NT2/D1 (cell line): ENCODE measurements around the gene MIPEP.

Experiments used
- DNase-seq: peaks from one replicate; pipeline ENCODE4 v3.0.0-alpha.2; 2011; ENCODE audit warnings: low read depth, low spot score
- H3K27me3 ChIP-seq: 2 replicates; pipeline ENCODE4 v1.6.0; 2011; ENCODE audit warnings: mild to moderate bottlenecking; ENCODE audit not compliant: insufficient read length, insufficient read depth
- H3K36me3 ChIP-seq: 2 replicates; pipeline ENCODE4 v1.6.1; 2011; ENCODE audit warnings: mild to moderate bottlenecking, low read length, mixed read lengths; ENCODE audit not compliant: insufficient read depth, insufficient read length
- H3K4me1 ChIP-seq: 2 replicates; pipeline ENCODE4 v1.5.1; 2011; ENCODE audit not compliant: insufficient read depth, insufficient read length
- H3K4me3 ChIP-seq: 2 replicates; pipeline ENCODE4 v1.5.1; 2011; ENCODE audit warnings: low read depth; ENCODE audit not compliant: insufficient read length
- H3K9ac ChIP-seq: 2 replicates; pipeline ENCODE4 v1.6.0; 2011; ENCODE audit warnings: low read depth; ENCODE audit not compliant: insufficient read length
- H3K9me3 ChIP-seq: 2 replicates; pipeline ENCODE4 v1.5.1; 2011; ENCODE audit warnings: mild to moderate bottlenecking, low read length; ENCODE audit not compliant: insufficient read depth
- SUZ12 ChIP-seq: IDR thresholded peaks from 2 replicates; pipeline ENCODE4 v1.6.1; 2011; ENCODE audit not compliant: insufficient read length, insufficient read depth; ENCODE audit errors: extremely low read depth
- YY1 ChIP-seq: IDR thresholded peaks from 2 replicates; pipeline ENCODE4 v1.6.1; 2011; ENCODE audit not compliant: insufficient read length, insufficient read depth
- ZNF274 ChIP-seq: IDR thresholded peaks from 2 replicates; pipeline ENCODE4 v1.6.1; 2011; ENCODE audit warnings: mild to moderate bottlenecking, low read depth, low read length

Gene MIPEP

GRCh38 chr13:23740002-23740401 is 149.2 kb downstream of the MIPEP start:
- Histone ChIP-seq H3K9ac (no peak overlapping the region), H3K4me1 (no peaks in the 10 kb centered on the region), H3K9me3 (no peaks in the 10 kb centered on the region), H3K27me3 (no peaks in the 10 kb centered on the region), H3K36me3 (no peaks in the 10 kb centered on the region), H3K4me3 (no peak overlapping the region)
- no peak for DNase-seq
- TF ChIP-seq YY1 (no peak), SUZ12 (no peak), ZNF274 (no peak)

GRCh38 chr13:23739596-23739995 is 149.6 kb downstream of the MIPEP start:
- H3K36me3 ChIP-seq, result no peaks in the 10 kb centered on the region
- H3K4me3 ChIP-seq, result no peak overlapping the region
- H3K9me3 ChIP-seq, result no peaks in the 10 kb centered on the region
- H3K27me3 ChIP-seq, result no peaks in the 10 kb centered on the region
- no peak for DNase-seq
- H3K9ac ChIP-seq, result no peak overlapping the region
- no peak for TF ChIP-seq YY1
- no peak for TF ChIP-seq SUZ12
- TF ChIP-seq ZNF274, result no peak
- H3K4me1 ChIP-seq, result no peaks in the 10 kb centered on the region

- DNase-seq, result no peak
- no peak overlapping the region for H3K4me3 ChIP-seq
- H3K36me3 ChIP-seq, result no peaks in the 10 kb centered on the region
- no peak overlapping the region for H3K9ac ChIP-seq
- H3K9me3 ChIP-seq, result no peaks in the 10 kb centered on the region
- TF ChIP-seq YY1, result no peak
- no peak for TF ChIP-seq ZNF274
- no peak for TF ChIP-seq SUZ12
- no peaks in the 10 kb centered on the region for H3K4me1 ChIP-seq
- no peaks in the 10 kb centered on the region for H3K27me3 ChIP-seq
Measured at GRCh38 chr13:23736541-23736940, 152.7 kb downstream of the MIPEP start.

GRCh38 chr13:23735329-23735728 is 153.9 kb downstream of the MIPEP start:
- no peaks in the 10 kb centered on the region for H3K4me1 ChIP-seq

GRCh38 chr13:23731709-23732108 is 157.5 kb downstream of the MIPEP start:
- Histone ChIP-seq H3K4me3 (no peak overlapping the region), H3K27me3 (no peaks in the 10 kb centered on the region), H3K36me3 (peaks cover 5% of the 10 kb centered on the region), H3K4me1 (no peaks in the 10 kb centered on the region), H3K9ac (no peak overlapping the region), H3K9me3 (no peaks in the 10 kb centered on the region)
- no peak for TF ChIP-seq SUZ12
- TF ChIP-seq ZNF274, result no peak
- DNase-seq, result no peak

More at GRCh38 chr13:23735329-23735728, 153.9 kb downstream of the MIPEP start:
- no peak for TF ChIP-seq ZNF274
- TF ChIP-seq SUZ12, result no peak
- no peak for TF ChIP-seq YY1
- H3K36me3 ChIP-seq, result no peaks in the 10 kb centered on the region
- no peak overlapping the region for H3K9ac ChIP-seq
- H3K9me3 ChIP-seq, result no peaks in the 10 kb centered on the region
- no peaks in the 10 kb centered on the region for H3K27me3 ChIP-seq
- no peak for DNase-seq
- H3K4me3 ChIP-seq, result no peak overlapping the region

GRCh38 chr13:23730251-23730650 is 158.9 kb downstream of the MIPEP start:
- no peak overlapping the region for H3K4me3 ChIP-seq
- no peak for DNase-seq
- H3K9ac ChIP-seq, result no peak overlapping the region
- no peaks in the 10 kb centered on the region for H3K27me3 ChIP-seq
- peaks cover 5% of the 10 kb centered on the region for H3K36me3 ChIP-seq
- TF ChIP-seq SUZ12, result no peak
- no peak for TF ChIP-seq ZNF274
- no peak for TF ChIP-seq YY1
- no peaks in the 10 kb centered on the region for H3K4me1 ChIP-seq
- H3K9me3 ChIP-seq, result no peaks in the 10 kb centered on the region

- no peak for TF ChIP-seq YY1
- H3K36me3 ChIP-seq, result peaks cover 5% of the 10 kb centered on the region
- DNase-seq, result no peak
Measured at GRCh38 chr13:23729531-23729930, 159.7 kb downstream of the MIPEP start.

GRCh38 chr13:23728807-23729206 is 160.4 kb downstream of the MIPEP start:
- no peaks in the 10 kb centered on the region for H3K4me1 ChIP-seq

More at GRCh38 chr13:23729531-23729930, 159.7 kb downstream of the MIPEP start:
- no peak overlapping the region for H3K9ac ChIP-seq
- no peaks in the 10 kb centered on the region for H3K9me3 ChIP-seq
- H3K4me3 ChIP-seq, result no peak overlapping the region
- no peaks in the 10 kb centered on the region for H3K27me3 ChIP-seq
- H3K4me1 ChIP-seq, result no peaks in the 10 kb centered on the region

More at GRCh38 chr13:23728807-23729206, 160.4 kb downstream of the MIPEP start:
- Histone ChIP-seq H3K4me3 (no peak overlapping the region), H3K9ac (no peak overlapping the region), H3K27me3 (no peaks in the 10 kb centered on the region), H3K9me3 (no peaks in the 10 kb centered on the region), H3K36me3 (peaks cover 5% of the 10 kb centered on the region)
- no peak for DNase-seq
- TF ChIP-seq SUZ12 (no peak), ZNF274 (no peak), YY1 (no peak)
